DMS 273 treated with DMSO at 0.1 percent for 48 hours (cell line): Measurements from ENCODE around the gene PLA2G6.

Experiments
- DNase-seq: peaks from one replicate; lab custom pipeline; 2025; lab: John Stamatoyannopoulos, UW

The PLA2G6 gene

GRCh38 chr22:38181453-38182200 lies at the start of gene PLA2G6:
Gene PLA2G6, minus strand, starts transcription at chr22:38181830. Its CDS starts 12,404 bp downstream, at chr22:38169426.
- DNase-seq: peak; percentile 94

- DNase-seq: no peak
Observed at GRCh38 chr22:38230916-38231315, 49.3 kb upstream of the PLA2G6 start.

GRCh38 chr22:38230108-38230825 lies 48.6 kb upstream of the PLA2G6 start:
- DNase-seq: no peak

GRCh38 chr22:38228873-38229740 lies 47.5 kb upstream of the PLA2G6 start:
- DNase-seq: no peak

GRCh38 chr22:38228326-38228872 lies 46.8 kb upstream of the PLA2G6 start:
- DNase-seq: no peak

GRCh38 chr22:38226853-38227649 lies 45.4 kb upstream of the PLA2G6 start:
- no peak for DNase-seq

- DNase-seq: no peak
Observed at GRCh38 chr22:38223289-38223960, 41.8 kb upstream of the PLA2G6 start.

GRCh38 chr22:38222797-38223119 lies 41.1 kb upstream of the PLA2G6 start:
- DNase-seq: no peak

GRCh38 chr22:38221908-38222796 lies 40.5 kb upstream of the PLA2G6 start:
- DNase-seq: no peak

- no peak for DNase-seq
Observed at GRCh38 chr22:38221407-38221806, 39.8 kb upstream of the PLA2G6 start.

GRCh38 chr22:38220653-38221386 lies 39.2 kb upstream of the PLA2G6 start:
- DNase-seq: no peak

- peak; percentile 69 for DNase-seq
Observed at GRCh38 chr22:38220163-38220562, 38.5 kb upstream of the PLA2G6 start.

GRCh38 chr22:38219632-38220031 lies 38.0 kb upstream of the PLA2G6 start:
- peak; percentile 66 for DNase-seq

- DNase-seq: no peak
Observed at GRCh38 chr22:38218661-38219622, 37.3 kb upstream of the PLA2G6 start.

- no peak for DNase-seq
Observed at GRCh38 chr22:38215156-38216038, 33.8 kb upstream of the PLA2G6 start.

GRCh38 chr22:38214302-38215056 lies 32.8 kb upstream of the PLA2G6 start:
- no peak for DNase-seq
